ENCODE measurements around the gene MARCHF3.
"Not testable (repeated sequence)": the region's sequence is repeated elsewhere in the genome, so short reads cannot be mapped to it uniquely, and the experiment has no call there.

Gene MARCHF3

GRCh38 chr5:126839407-126839806 is 191.0 kb downstream of the MARCHF3 start:
- DNase-seq = not testable (repeated sequence)

- DNase-seq = no peak
Observed at GRCh38 chr5:126837906-126838539, 192.3 kb downstream of the MARCHF3 start.

- DNase-seq = no peak
Observed at GRCh38 chr5:126837242-126837641, 193.1 kb downstream of the MARCHF3 start.

GRCh38 chr5:126836778-126837177 is 193.6 kb downstream of the MARCHF3 start:
- no peak for DNase-seq

GRCh38 chr5:126831156-126831555 is 199.2 kb downstream of the MARCHF3 start:
- DNase-seq = no peak

GRCh38 chr5:126830061-126830460 is 200.3 kb downstream of the MARCHF3 start:
- DNase-seq = no peak

GRCh38 chr5:126829098-126829497 is 201.3 kb downstream of the MARCHF3 start:
- DNase-seq = no peak

GRCh38 chr5:126826619-126827215 is 203.6 kb downstream of the MARCHF3 start:
- DNase-seq = no peak

GRCh38 chr5:126819253-126819652 is 211.1 kb downstream of the MARCHF3 start:
- no peak for DNase-seq

- DNase-seq = no peak
Observed at GRCh38 chr5:126818736-126819135, 211.6 kb downstream of the MARCHF3 start.
